NB4 (cell line): ENCODE data around the gene GRIK1.

ENCODE experiments used
- DNase-seq: peaks from one replicate; pipeline ENCODE4 v3.0.0; 2010; ENCODE audit warnings: low read depth
- H3K4me3 ChIP-seq: one replicate; pipeline ENCODE4 v1.5.1; 2011; ENCODE audit warnings: mild to moderate bottlenecking, low read depth, low read length, moderate library complexity
- CTCF ChIP-seq: IDR thresholded peaks from one replicate; pipeline ENCODE4 v1.5.1; 2012; ENCODE audit warnings: low read depth, low read length
- MAX ChIP-seq: IDR thresholded peaks from 2 replicates; pipeline ENCODE4 v1.6.1; 2011; ENCODE audit warnings: low read depth, low read length
- MYC ChIP-seq: IDR thresholded peaks from 2 replicates; pipeline ENCODE4 v1.6.1; 2011; ENCODE audit warnings: low read depth, low read length
- POLR2A ChIP-seq: IDR thresholded peaks from 2 replicates; pipeline ENCODE4 v1.6.1; 2011; ENCODE audit warnings: mild to moderate bottlenecking; ENCODE audit not compliant: insufficient read length; ENCODE audit errors: extremely low read depth

GRIK1 gene

GRCh38 chr21:29843804-29844203 lies 96.0 kb downstream of the GRIK1 start:
- no peak for TF ChIP-seq MAX
- DNase-seq: no peak
- H3K4me3 ChIP-seq: no peak overlapping the region

GRCh38 chr21:29834617-29835016 lies 105.2 kb downstream of the GRIK1 start:
- no peak for DNase-seq
- no peak for TF ChIP-seq POLR2A
- TF ChIP-seq MAX: no peak
- TF ChIP-seq MYC: no peak
- TF ChIP-seq CTCF: no peak

GRCh38 chr21:29832217-29832616 lies 107.6 kb downstream of the GRIK1 start:
- no peak overlapping the region for H3K4me3 ChIP-seq
- TF ChIP-seq CTCF (no peak), MYC (no peak), MAX (no peak), POLR2A (no peak)
- DNase-seq: no peak

More at GRCh38 chr21:29834617-29835016, 105.2 kb downstream of the GRIK1 start:
- no peak overlapping the region for H3K4me3 ChIP-seq

- no peak overlapping the region for H3K4me3 ChIP-seq
- no peak for DNase-seq
- TF ChIP-seq MAX: no peak
- no peak for TF ChIP-seq CTCF
- no peak for TF ChIP-seq POLR2A
- no peak for TF ChIP-seq MYC
Observed at GRCh38 chr21:29829564-29830275, 110.1 kb downstream of the GRIK1 start.

- no peak for DNase-seq
- H3K4me3 ChIP-seq: no peak overlapping the region
- no peak for TF ChIP-seq CTCF
- no peak for TF ChIP-seq MYC
- no peak for TF ChIP-seq POLR2A
- TF ChIP-seq MAX: no peak
Observed at GRCh38 chr21:29827647-29828046, 112.1 kb downstream of the GRIK1 start.

- no peak overlapping the region for H3K4me3 ChIP-seq
- no peak for TF ChIP-seq MAX
- no peak for DNase-seq
Observed at GRCh38 chr21:29827236-29827635, 112.6 kb downstream of the GRIK1 start.
